DND-41 (cell line): ENCODE measurements around the gene DAGLA.

Experiments
- CTCF ChIP-seq: IDR thresholded peaks from 2 replicates; pipeline ENCODE4 v1.5.1; 2012; ENCODE audit warnings: borderline replicate concordance, low read length, moderate library complexity, mild to moderate bottlenecking; ENCODE audit not compliant: poor library complexity, severe bottlenecking; ENCODE audit errors: extremely low read depth
- EZH2 ChIP-seq: IDR thresholded peaks from 3 replicates; pipeline ENCODE4 v1.6.1; 2012; ENCODE audit warnings: borderline replicate concordance, low read depth, mild to moderate bottlenecking, moderate library complexity, low read length, inconsistent platforms; ENCODE audit not compliant: severe bottlenecking

GRCh38 chr11:61760946-61761345, 80.8 kb downstream of the DAGLA start:
- no peak for TF ChIP-seq CTCF
- TF ChIP-seq EZH2: no peak
